ENCODE results near the gene BRAT1. TPM values are rescaled to one million over a fixed set of nuclear protein-coding genes. Genes with fewer than 3 reads are reported as not detected.

The BRAT1 gene
- polyA plus RNA-seq, 6 donors from 2014 or later, result 17.7 to 29.3 (median 20.6) TPM

- ATAC-seq (ENCODE audit: low read depth in 2 of 2), result no peak
- Mint-ChIP-seq H3K4me1 (peaks cover 53 to 65% (median 65%) of the 10 kb centered on the region in 3 donors), H3K27me3 (no peaks in the 10 kb centered on the region), H3K9me3 (no peaks in the 10 kb centered on the region), H3K4me3 (peak overlapping the region; percentile 79 to 90 (median 88)), H3K27ac (peak overlapping the region in 5 of 6 donors; percentile 99 to 100 (median 100)), H3K36me3 (no peaks in the 10 kb centered on the region)
- no peak for DNase-seq
Measured at GRCh38 chr7:2510130-2510776, 45.1 kb downstream of the BRAT1 start.

- Mint-ChIP-seq H3K4me1 (peaks cover 53 to 65% (median 65%) of the 10 kb centered on the region in 3 donors), H3K36me3 (no peaks in the 10 kb centered on the region), H3K27ac (peak overlapping the region in 5 of 6 donors; percentile 99 to 100 (median 100)), H3K27me3 (no peaks in the 10 kb centered on the region), H3K4me3 (peak overlapping the region; percentile 79 to 91 (median 88)), H3K9me3 (no peaks in the 10 kb centered on the region)
- DNase-seq (peak; percentile 32), ATAC-seq (ENCODE audit: low read depth in 2 of 2) (no peak)
Measured at GRCh38 chr7:2509298-2509906, 45.9 kb downstream of the BRAT1 start.

- DNase-seq, result peak; percentile 88
- Mint-ChIP-seq H3K4me1 (peaks cover 53 to 69% (median 62%) of the 10 kb centered on the region in 3 donors), H3K36me3 (no peaks in the 10 kb centered on the region), H3K27me3 (no peaks in the 10 kb centered on the region), H3K4me3 (peak overlapping the region; percentile 79 to 91 (median 88)), H3K27ac (peak overlapping the region in 5 of 6 donors; percentile 99 to 100 (median 100)), H3K9me3 (no peaks in the 10 kb centered on the region)
- ATAC-seq (ENCODE audit: low read depth in 2 of 2), result peak; percentile 31 to 39
Measured at GRCh38 chr7:2508327-2509215, 46.8 kb downstream of the BRAT1 start.

GRCh38 chr7:2507917-2508306 lies 47.4 kb downstream of the BRAT1 start:
- no peaks in the 10 kb centered on the region for H3K36me3 Mint-ChIP-seq
- H3K27ac Mint-ChIP-seq, result peak overlapping the region in 5 of 6 donors; percentile 99 to 100 (median 100)
- H3K4me3 Mint-ChIP-seq, result peak overlapping the region; percentile 79 to 91 (median 88)
- ATAC-seq (ENCODE audit: low read depth in 2 of 2) (no peak), DNase-seq (no peak)
- H3K27me3 Mint-ChIP-seq, result no peaks in the 10 kb centered on the region
- H3K9me3 Mint-ChIP-seq, result no peaks in the 10 kb centered on the region
- H3K4me1 Mint-ChIP-seq, result peaks cover 48 to 63% (median 55%) of the 10 kb centered on the region in 3 donors

GRCh38 chr7:2507208-2507916 lies 48.0 kb downstream of the BRAT1 start:
- no peak for ATAC-seq (ENCODE audit: low read depth in 2 of 2)
- Mint-ChIP-seq H3K9me3 (no peaks in the 10 kb centered on the region), H3K27me3 (no peaks in the 10 kb centered on the region), H3K36me3 (no peaks in the 10 kb centered on the region), H3K4me1 (peaks cover 43 to 57% (median 50%) of the 10 kb centered on the region in 3 donors), H3K4me3 (peak overlapping the region in 1 of 8 donors; percentile 79), H3K27ac (peak overlapping the region in 3 of 6 donors; percentile 99 to 100 (median 100))
- no peak for DNase-seq

GRCh38 chr7:2505401-2505800 lies 49.9 kb downstream of the BRAT1 start:
- Mint-ChIP-seq H3K4me1 (peaks cover 32 to 42% (median 36%) of the 10 kb centered on the region in 3 donors), H3K27me3 (peaks cover 0 to 4% (median 0%) of the 10 kb centered on the region in 3 donors), H3K36me3 (no peaks in the 10 kb centered on the region), H3K9me3 (peaks cover 0 to 1% (median 0%) of the 10 kb centered on the region in 7 donors), H3K4me3 (no peak overlapping the region), H3K27ac (peak overlapping the region in 1 of 6 donors; percentile 34)
- ATAC-seq (ENCODE audit: low read depth in 2 of 2) (no peak), DNase-seq (no peak)

- peaks cover 0 to 5% (median 0%) of the 10 kb centered on the region in 3 donors for H3K27me3 Mint-ChIP-seq
- no peak for DNase-seq
- peaks cover 28 to 40% (median 32%) of the 10 kb centered on the region in 3 donors for H3K4me1 Mint-ChIP-seq
- peaks cover 0 to 2% (median 0%) of the 10 kb centered on the region in 7 donors for H3K9me3 Mint-ChIP-seq
- peak overlapping the region in 2 of 6 donors; percentile 34 to 37 for H3K27ac Mint-ChIP-seq
- H3K36me3 Mint-ChIP-seq, result no peaks in the 10 kb centered on the region
- no peak overlapping the region for H3K4me3 Mint-ChIP-seq
- ATAC-seq (ENCODE audit: low read depth in 2 of 2), result no peak
Measured at GRCh38 chr7:2504889-2505375, 50.4 kb downstream of the BRAT1 start.

GRCh38 chr7:2504128-2504888 lies 51.0 kb downstream of the BRAT1 start:
- DNase-seq, result no peak
- H3K4me3 Mint-ChIP-seq, result no peak overlapping the region
- ATAC-seq (ENCODE audit: low read depth in 2 of 2), result no peak
- peaks cover 23 to 34% (median 25%) of the 10 kb centered on the region in 3 donors for H3K4me1 Mint-ChIP-seq
- peak overlapping the region in 2 of 6 donors; percentile 28 to 37 for H3K27ac Mint-ChIP-seq
- H3K9me3 Mint-ChIP-seq, result peaks cover 0 to 2% (median 0%) of the 10 kb centered on the region in 7 donors
- H3K36me3 Mint-ChIP-seq, result no peaks in the 10 kb centered on the region
- H3K27me3 Mint-ChIP-seq, result peaks cover 0 to 5% (median 0%) of the 10 kb centered on the region in 3 donors

GRCh38 chr7:2503056-2503941 lies 52.0 kb downstream of the BRAT1 start:
- H3K4me3 Mint-ChIP-seq, result no peak overlapping the region
- H3K27ac Mint-ChIP-seq, result peak overlapping the region in 2 of 6 donors; percentile 33 to 49
- no peaks in the 10 kb centered on the region for H3K36me3 Mint-ChIP-seq
- peaks cover 13 to 24% (median 15%) of the 10 kb centered on the region in 3 donors for H3K4me1 Mint-ChIP-seq
- ATAC-seq (ENCODE audit: low read depth in 2 of 2) (no peak), DNase-seq (no peak)
- H3K9me3 Mint-ChIP-seq, result peaks cover 0 to 2% (median 0%) of the 10 kb centered on the region in 7 donors
- H3K27me3 Mint-ChIP-seq, result peaks cover 0 to 6% (median 0%) of the 10 kb centered on the region in 3 donors

GRCh38 chr7:2502647-2502966 lies 52.7 kb downstream of the BRAT1 start:
- no peak for DNase-seq
- Mint-ChIP-seq H3K4me3 (no peak overlapping the region), H3K36me3 (no peaks in the 10 kb centered on the region), H3K27me3 (peaks cover 0 to 13% (median 0%) of the 10 kb centered on the region in 3 donors), H3K4me1 (peaks cover 9 to 18% (median 9%) of the 10 kb centered on the region in 3 donors), H3K27ac (peak overlapping the region in 1 of 6 donors; percentile 33), H3K9me3 (peaks cover 0 to 2% (median 0%) of the 10 kb centered on the region in 7 donors)
- ATAC-seq (ENCODE audit: low read depth in 2 of 2), result no peak

- no peak overlapping the region for H3K4me3 Mint-ChIP-seq
- DNase-seq, result no peak
- peaks cover 0 to 2% (median 0%) of the 10 kb centered on the region in 7 donors for H3K9me3 Mint-ChIP-seq
- H3K27ac Mint-ChIP-seq, result no peak overlapping the region
- ATAC-seq (ENCODE audit: low read depth in 2 of 2), result no peak
- no peaks in the 10 kb centered on the region for H3K36me3 Mint-ChIP-seq
- peaks cover 0 to 18% (median 0%) of the 10 kb centered on the region in 3 donors for H3K27me3 Mint-ChIP-seq
- H3K4me1 Mint-ChIP-seq, result peaks cover 4 to 23% (median 10%) of the 10 kb centered on the region in 3 donors
Measured at GRCh38 chr7:2501947-2502646, 53.2 kb downstream of the BRAT1 start.
